ENCODE measurements around the gene PLCB2.

Gene PLCB2

GRCh38 chr15:40340740-40341400 lies 33.1 kb upstream of the PLCB2 start, which contains the start of gene CCDC9B:
TSS of gene CCDC9B (minus strand) at chr15:40340939. CDS start at chr15:40340819, 120 bp downstream.
- no peak for DNase-seq

GRCh38 chr15:40340038-40340739 lies 32.5 kb upstream of the PLCB2 start:
- no peak for DNase-seq

GRCh38 chr15:40339621-40339945 lies 31.8 kb upstream of the PLCB2 start:
- no peak for DNase-seq

- no peak for DNase-seq
Measured at GRCh38 chr15:40338921-40339620, 31.3 kb upstream of the PLCB2 start.

- no peak for DNase-seq
Measured at GRCh38 chr15:40338041-40338657, 30.4 kb upstream of the PLCB2 start.

- DNase-seq = no peak
Measured at GRCh38 chr15:40337597-40337996, 29.9 kb upstream of the PLCB2 start.

- DNase-seq = no peak
Measured at GRCh38 chr15:40336744-40337122, 29.0 kb upstream of the PLCB2 start.

GRCh38 chr15:40335938-40336743 lies 28.4 kb upstream of the PLCB2 start:
- DNase-seq = no peak

- no peak for DNase-seq
Measured at GRCh38 chr15:40334941-40335795, 27.4 kb upstream of the PLCB2 start.

GRCh38 chr15:40334541-40334940 lies 26.8 kb upstream of the PLCB2 start:
- DNase-seq = no peak

GRCh38 chr15:40333922-40334492 lies 26.3 kb upstream of the PLCB2 start:
- DNase-seq = no peak

GRCh38 chr15:40332113-40332781 lies 24.5 kb upstream of the PLCB2 start:
- DNase-seq = no peak

- DNase-seq = no peak
Measured at GRCh38 chr15:40331637-40332036, 23.9 kb upstream of the PLCB2 start.

- DNase-seq = no peak
Measured at GRCh38 chr15:40331026-40331425, 23.3 kb upstream of the PLCB2 start.

- DNase-seq = no peak
Measured at GRCh38 chr15:40330368-40330836, 22.7 kb upstream of the PLCB2 start.

- DNase-seq = no peak
Measured at GRCh38 chr15:40329804-40330203, 22.1 kb upstream of the PLCB2 start.

GRCh38 chr15:40328751-40329150 lies 21.0 kb upstream of the PLCB2 start:
- DNase-seq = no peak

GRCh38 chr15:40328176-40328575 lies 20.4 kb upstream of the PLCB2 start:
- DNase-seq = no peak

GRCh38 chr15:40327457-40327856 lies 19.7 kb upstream of the PLCB2 start:
- no peak for DNase-seq

GRCh38 chr15:40325700-40326099 lies 18.0 kb upstream of the PLCB2 start:
- no peak for DNase-seq

GRCh38 chr15:40325188-40325587 lies 17.5 kb upstream of the PLCB2 start:
- DNase-seq = no peak
